ENCODE measurements around the gene FAM3A.

Gene FAM3A

DNA sequence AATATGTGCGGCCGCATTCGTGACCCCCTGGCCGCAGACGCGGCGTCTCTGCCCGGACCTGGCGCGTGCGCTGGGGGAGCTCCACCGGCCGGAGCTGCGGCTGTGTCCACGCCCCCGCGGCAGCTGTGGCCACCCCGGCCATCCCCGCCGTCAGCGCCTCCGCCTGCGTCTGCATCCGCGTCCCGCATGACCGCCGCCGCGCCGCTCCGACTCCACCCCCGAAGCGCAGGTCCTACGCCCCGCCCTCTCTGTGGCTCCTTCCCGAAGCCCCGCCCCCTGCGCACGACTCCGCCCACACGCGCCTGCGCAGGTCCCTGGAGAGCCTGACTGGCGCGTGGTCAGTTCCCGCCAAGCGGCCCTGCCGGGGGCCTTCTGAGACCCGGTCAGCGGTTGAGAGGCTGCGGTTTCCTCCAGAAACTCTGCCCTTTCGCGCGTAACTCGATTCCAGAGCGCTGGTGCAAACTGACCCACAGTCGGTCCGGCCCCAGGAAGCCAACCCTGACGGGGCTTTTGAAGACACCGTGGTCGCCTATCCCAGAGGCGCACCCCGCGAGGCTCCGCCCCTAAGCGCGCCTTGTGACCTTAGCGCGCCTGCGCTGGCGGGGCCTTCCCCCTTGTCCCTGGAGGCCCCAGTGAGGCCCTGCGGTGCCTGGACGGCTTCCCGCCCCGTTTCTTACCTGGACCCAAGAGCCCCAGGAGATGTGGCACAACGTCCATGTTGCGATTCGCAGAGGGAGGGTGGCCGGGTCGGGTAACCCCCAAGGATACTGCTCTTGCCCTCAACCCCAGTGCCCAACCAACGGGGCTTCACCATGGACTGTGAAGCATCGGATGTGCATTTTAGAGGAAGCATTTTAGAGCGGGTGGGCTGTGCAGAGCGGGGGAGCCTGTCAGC is 37.1 kb downstream of the FAM3A start, which contains the start of gene LAGE3:
TSS of gene LAGE3 (minus strand) at position 554 of the 895 bp plus-strand sequence. CDS start at position 188, 366 bp downstream.
- peak; percentile 89 to 92 for DNase-seq

DNA sequence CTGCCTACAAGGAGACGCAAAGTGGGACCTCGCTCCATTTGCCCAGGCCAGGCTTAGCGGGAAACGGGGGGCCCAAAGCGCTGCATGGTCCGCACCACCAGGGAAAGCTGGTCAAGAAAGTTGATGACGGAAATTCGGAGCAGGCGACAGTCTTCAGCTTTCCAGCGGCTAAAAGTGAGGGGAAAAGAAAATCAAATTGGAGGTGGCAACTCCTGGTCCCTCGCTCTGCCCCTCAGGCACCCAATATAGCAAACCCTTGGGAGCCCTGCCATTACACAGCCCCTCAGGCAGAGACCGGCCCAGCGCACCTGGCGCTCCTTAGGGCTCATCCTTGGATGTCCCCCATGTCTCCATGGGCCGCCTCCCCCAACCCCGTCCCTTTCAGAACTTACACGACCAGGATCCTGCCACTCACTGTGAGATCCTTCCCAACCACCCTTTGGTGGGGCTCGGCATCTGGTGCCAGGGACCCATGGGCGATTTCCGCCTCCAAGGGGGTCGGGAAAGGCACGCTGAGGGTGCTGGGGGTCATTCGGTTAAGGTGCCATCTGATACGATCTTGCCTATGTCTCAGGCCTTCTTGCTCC is 38.0 kb downstream of the FAM3A start:
- no peak for DNase-seq

DNA sequence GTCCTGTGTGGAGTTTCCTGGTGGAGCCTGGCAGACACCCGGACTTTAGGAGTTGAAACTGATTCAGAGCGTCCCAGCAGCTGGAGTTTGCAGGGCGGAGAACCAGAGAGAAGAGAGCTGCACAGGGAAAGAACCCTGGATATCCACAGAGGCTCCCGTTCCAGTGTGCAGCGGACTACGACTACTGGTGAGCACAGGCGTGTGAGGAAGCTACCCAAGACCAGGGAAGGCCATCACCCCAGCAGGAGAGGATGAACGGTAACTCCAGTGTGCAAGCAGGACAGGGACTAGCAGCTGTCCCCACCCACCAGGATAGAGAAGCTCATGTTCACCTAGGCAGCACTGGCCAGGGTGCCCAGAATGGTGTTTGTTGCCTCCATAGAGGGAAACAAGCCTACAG is 39.2 kb downstream of the FAM3A start:
- DNase-seq: no peak

DNA sequence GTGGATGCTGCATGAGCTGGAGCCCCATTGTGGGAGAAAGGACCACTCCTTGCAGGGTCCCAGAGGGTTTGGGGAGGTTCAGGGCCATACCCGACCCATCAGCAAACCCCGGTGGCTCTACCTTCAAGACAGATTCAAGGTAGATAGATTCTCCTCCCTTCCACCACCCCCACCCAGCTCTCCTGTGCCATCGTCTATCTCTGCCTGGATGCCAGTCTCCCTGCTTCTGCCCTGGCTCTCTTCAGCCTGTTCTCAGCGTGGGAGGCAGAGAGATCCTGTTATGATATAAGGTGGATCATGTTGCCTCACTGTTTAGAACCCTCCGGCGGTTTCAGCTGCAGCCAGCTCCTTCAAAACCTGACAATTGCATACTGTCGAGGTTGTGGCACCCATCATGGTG is 42.3 kb downstream of the FAM3A start:
- no peak for DNase-seq

DNA sequence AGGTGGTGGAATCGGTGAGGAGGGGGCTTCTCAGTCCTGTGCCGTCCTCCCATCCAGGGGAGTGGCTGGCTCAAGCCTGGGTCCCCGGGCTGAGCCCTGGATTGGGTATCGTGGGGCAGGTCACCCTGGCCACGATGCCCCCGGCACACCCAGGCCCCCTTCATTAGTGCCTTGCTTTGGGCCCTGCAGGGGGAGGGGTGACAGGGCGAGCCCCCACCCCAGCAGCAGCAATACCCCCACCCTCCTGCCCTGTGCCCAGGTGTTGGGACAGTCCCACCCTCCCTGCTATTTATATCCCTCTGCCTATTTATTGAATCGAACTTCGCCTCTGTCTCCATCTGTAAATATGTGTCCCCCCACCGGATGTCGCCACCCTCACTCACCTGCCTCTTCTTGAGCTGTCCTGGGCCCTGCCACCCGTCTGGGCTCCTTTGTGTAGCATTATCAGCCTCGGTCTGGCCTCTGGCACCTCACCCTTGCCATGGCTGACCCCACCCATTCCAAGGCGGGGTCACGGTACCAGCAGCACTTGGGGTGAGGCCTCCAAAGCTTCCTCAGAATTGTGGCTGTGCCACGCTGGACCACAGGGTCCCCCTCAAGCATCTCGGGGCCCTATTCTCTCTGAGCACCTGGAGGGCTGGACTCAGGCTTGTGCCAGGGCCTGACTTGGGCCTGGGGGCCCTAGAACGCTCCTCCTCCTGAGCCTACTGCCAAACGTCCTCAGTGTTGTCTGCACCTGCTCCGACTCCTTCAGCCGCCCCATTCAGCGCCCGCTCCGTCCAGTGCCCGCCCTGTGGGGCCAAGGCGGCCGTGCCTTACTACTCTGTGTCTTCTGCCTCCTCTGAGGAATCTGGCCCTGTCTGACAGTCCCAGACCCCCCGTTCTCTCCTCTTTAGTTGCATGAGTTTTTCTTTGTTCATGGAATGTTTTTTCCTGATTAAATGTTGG is 43.1 kb downstream of the FAM3A start:
- no peak for DNase-seq

DNA sequence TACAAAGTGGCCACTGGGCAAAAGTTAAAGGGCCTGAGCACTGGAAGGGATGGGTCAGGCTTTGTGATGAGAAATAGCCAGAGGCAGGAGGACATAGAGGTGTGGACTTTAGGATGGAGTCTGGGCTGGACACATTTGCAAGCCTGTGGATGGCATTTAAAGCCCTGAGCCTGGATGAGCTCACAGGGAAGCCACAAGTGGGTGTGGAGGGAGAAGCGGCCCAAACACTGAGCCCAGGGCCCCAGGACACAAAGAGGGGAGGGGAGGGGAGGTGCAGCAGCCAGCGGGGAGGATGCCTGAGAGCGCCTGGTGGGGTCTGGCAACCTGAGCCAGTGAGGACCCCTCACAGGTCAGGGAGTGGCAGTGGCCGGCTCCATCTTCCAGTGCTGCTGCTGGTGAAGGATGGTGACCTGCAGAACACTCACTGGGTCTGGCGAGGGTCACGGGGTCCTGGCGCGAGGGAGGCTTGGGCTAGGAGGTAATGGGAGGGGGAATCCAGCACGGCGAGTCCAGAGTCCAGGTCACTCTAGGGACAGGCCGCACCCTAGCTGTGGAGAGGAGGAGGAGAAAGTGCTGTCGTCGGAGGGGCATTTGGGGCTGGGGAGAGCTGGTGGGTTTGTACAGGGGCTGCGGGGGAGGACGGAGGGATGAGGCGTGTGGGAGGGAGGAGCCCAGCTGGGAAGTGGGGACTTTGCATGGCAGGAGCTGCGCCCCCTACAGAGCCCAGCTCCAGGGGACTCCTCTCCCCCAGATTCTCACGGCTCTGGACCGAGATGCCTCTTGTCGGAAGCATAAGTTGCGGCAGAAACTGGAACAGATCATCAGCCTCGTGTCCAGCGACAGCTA is 44.0 kb downstream of the FAM3A start:
- no peak for DNase-seq

DNA sequence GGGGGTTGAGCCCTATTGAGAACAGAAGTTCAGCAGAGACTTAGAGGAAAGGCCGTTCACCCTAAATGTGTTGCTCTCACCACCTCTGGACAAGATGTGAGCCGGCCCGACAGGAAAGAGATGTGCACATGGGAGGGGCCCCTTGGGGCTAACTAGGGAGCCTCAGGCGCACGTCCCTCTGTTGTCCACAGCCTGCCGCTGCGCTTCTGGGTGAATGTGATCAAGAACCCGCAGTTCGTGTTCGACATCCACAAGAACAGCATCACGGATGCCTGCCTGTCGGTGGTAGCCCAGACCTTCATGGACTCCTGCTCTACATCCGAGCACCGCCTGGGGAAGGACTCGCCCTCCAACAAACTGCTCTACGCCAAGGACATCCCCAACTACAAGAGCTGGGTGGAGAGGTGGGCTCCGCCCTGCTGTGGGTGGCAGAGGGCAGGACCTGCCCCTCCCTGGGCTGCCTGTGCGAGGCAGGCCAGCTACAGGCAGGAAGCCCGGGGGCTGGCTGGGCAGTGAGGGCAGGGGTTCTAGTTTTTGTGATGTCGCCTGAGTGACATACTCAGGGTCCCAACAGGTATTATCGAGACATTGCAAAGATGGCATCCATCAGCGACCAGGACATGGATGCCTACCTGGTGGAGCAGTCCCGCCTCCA is 45.0 kb downstream of the FAM3A start:
- DNase-seq: no peak

DNA sequence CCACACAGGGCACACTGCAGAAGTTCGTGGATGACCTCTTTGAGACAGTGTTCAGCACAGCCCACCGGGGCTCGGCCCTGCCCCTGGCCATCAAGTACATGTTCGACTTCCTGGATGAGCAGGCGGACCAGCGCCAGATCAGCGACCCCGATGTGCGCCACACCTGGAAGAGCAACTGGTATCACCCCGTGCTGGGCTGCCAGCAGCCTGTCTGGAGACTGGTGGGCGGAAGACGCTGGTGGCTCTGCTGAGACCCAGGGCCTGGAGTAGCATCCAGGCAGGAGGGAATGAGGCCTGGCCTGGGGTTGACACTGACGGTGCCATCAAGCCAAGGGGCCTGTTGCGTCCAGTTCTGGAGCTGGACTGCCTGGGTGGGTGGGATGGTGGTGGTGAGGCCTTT is 45.6 kb downstream of the FAM3A start:
- no peak for DNase-seq

DNA sequence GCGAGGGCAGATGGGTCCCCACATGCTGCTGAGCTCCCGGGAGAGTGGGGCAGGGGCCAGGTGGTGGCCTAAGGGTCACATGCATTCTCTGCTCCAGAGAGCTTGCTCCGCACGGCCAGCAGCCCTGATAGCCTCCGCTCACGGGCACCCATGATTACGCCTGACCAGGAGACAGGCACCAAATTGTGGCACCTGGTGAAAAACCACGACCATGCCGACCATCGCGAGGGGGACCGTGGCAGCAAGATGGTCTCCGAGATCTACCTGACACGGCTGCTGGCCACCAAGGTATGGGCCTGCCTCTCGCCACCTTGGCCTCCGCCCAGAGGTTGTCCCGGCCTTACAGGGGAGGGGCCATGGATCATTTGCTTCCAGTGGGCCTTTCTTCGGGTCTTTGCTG is 46.2 kb downstream of the FAM3A start:
- no peak for DNase-seq

DNA sequence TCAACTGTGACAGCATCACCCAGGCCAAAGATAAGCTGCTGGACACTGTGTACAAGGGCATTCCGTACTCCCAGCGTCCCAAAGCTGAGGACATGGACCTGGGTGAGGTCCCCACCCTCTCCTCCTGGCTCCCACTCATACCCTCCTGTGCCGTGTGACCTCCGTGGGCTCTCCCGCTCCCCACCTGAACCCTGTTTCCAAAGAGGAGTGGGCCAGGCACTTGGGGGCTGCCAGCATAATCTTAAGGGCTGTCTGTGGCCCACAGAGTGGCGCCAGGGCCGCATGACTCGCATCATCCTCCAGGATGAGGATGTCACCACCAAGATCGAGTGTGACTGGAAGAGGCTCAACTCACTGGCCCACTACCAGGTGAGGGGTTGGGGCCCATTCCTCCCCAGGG is 46.9 kb downstream of the FAM3A start:
- no peak for DNase-seq

DNA sequence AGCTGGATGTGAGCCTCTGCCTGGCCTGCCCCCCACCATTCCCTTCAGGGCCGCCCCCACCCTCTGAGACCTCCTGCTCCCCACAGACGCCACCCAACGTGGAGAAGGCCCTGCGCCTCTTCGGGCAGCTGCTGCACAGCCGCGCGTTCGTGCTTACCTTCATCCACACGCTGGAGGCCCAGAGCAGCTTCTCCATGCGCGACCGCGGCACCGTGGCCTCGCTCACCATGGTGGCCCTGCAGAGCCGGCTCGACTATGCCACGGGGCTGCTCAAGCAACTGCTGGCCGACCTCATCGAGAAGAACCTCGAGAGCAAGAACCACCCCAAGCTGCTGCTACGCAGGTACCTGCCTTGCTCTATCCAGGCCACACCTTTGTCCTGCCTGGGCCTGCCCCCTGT is 47.8 kb downstream of the FAM3A start:
- DNase-seq: no peak

DNA sequence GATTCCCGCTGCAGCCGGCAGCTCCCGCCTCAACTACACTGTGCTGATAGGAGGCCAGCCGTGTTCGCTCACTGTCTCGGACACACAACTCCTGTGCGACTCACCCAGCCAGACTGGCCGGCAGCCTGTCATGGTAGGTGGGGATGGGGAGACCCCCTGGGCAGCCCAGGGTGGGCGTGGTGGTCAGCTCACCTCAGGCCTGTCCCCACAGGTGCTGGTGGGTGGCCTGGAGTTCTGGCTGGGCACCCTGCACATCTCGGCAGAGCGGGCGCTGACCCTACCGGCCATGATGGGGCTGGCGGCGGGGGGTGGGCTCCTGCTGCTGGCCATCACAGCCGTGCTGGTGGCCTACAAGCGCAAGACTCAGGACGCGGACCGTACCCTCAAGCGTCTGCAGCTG is 48.5 kb downstream of the FAM3A start:
- no peak for DNase-seq

DNA sequence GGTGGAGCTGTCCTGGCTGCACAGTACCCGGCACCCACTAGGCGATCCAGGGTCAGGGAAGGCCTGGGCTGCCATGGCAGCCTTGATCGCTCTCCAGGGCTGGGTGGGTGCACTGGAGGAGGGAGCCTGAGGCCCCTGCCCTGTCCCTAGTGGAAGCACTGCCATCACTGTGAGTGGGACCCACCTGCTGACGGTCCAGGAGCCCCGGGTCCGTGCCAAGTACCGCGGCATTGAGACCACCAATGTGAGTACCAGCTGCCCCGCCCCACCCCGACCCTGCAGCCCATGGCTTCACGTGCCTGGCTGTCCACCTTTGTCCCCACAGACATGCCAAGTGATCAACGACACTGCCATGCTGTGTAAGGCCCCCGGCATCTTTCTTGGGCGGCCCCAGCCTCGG is 49.1 kb downstream of the FAM3A start:
- DNase-seq: no peak

DNA sequence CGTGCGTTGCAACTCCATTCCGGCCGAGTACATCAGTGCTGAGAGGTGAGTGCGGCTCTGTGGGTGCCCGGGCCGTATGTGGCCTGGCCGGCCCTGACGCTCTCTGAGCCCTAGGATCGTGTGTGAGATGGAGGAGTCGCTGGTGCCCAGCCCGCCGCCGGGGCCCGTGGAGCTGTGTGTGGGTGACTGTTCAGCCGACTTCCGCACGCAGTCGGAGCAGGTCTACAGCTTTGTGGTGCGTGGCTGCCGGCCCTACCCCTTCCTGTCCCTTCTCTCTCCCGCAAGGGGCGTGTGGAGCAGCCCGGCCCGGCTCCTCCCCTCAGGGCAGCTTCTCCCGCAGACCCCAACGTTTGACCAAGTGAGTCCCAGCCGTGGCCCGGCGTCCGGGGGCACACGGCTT is 50.0 kb downstream of the FAM3A start:
- no peak for DNase-seq

DNA sequence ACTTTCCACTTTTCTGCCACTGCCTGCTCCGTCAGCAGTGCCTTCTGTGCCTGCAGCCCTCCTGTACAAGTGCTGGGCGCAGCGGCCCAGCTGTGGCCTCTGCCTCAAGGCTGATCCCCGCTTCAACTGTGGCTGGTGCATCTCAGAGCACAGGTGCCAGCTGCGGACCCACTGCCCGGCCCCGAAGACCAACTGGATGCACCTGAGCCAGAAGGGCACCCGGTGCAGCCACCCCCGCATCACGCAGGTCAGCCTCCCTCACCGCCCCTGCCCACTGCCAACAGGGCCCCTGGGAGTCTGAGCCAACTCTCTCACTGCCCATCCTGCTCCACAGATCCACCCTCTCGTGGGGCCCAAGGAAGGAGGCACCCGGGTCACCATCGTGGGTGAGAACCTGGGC is 50.4 kb downstream of the FAM3A start:
- no peak for DNase-seq

DNA sequence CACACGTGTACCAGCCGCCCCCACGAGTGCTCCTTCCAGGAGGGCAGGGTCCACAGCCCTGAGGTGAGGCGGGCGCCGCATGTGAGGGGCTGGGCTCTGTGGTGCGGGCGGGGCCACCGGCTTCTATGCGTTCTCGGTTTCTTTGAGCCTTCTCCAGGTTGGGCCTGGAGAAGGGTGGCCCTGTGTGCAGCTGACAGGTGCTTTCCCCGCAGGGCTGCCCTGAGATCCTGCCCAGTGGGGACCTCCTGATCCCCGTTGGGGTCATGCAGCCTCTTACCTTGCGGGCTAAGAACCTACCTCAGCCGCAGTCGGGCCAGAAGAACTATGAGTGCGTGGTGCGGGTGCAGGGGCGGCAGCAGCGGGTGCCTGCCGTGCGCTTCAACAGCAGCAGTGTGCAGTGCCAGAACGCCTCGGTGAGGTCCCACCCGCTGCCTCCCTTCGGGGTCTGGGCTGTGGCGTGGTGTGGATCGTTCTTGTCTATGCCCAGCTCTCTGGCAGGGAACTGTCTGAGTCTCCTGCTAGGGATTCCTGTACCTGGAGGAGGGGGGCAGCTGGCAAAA is 51.1 kb downstream of the FAM3A start:
- DNase-seq: no peak

DNA sequence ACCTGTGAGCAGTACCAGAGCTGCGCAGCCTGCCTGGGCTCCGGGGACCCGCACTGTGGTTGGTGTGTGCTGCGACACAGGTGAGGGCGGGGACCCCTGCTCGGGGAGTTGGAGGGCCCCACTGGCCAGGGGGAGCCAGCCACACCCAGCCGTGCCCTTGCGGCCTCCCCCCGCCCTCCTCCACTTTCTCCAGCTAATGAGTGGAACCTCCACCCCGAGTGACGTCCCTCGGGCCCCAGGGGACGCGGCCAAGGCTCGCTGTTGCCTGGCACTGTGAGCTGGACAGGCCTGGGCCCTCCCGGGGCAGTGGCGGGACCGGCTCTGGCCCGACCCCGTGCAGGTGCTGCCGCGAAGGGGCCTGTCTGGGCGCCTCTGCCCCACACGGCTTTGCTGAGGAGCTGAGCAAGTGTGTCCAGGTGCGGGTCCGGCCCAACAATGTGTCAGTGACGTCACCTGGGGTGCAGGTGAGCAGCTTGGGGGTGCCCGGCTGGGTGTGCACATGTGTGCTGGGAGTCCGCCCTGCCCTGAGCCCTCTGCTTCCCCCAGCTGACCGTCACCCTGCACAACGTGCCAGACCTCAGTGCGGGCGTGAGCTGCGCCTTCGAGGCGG is 52.3 kb downstream of the FAM3A start:
- no peak for DNase-seq

DNA sequence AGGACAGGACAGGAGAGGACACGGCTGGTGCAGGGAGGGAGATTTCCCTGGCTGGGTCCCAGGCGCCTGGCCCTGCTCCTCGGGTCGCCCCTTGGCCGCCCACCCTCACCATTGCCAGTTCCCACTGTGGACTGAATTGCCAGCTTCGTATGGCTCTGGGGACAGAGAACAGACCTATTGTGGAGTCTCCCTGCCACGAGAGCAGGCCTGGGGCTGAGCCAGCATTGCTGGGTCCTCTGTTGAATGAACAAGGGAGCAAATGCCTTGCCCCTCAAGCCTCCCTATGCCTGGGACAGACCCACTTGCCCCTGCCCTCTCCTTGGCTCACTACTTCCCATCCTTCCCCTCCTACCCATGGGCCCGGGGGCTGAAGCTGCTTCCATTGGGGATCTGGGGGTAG is 53.6 kb downstream of the FAM3A start:
- no peak for DNase-seq

DNA sequence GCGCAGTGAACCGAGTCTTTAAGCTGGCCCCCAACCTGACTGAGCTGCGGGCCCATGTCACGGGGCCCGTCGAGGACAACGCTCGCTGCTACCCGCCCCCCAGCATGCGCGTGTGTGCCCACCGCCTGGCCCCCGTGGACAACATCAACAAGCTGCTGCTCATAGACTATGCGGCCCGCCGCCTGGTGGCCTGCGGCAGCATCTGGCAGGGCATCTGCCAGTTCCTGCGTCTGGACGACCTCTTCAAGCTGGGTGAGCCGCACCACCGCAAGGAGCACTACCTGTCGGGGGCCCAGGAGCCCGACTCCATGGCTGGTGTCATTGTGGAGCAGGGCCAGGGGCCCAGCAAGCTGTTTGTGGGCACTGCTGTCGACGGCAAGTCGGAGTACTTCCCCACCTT is 55.7 kb downstream of the FAM3A start:
- DNase-seq: no peak

DNA sequence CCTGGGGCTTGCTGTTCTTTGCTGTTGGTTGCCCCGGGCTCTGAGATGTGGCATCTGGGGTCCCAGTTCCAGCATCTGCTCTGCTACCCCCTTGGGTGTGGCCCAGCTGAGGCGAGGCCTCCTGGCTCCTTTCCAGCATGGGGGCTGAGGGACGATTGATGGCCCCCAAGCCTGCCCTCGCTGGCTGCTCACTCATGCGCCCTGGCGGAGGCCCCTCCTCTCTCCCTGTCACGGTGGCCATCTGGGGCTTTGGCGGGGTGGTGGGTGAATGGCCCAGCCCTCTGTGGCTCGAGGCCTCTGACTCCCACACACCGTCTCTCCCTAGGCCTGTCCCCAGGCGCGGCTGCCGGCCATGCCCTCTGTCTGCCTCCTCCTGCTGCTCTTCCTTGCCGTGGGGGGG is 56.2 kb downstream of the FAM3A start:
- DNase-seq: no peak
